ENCODE data around the gene SUGP1.
"Not testable (repeated sequence)": the region's sequence is repeated elsewhere in the genome, so short reads cannot be mapped to it uniquely, and the experiment has no call there.

Gene SUGP1

DNA sequence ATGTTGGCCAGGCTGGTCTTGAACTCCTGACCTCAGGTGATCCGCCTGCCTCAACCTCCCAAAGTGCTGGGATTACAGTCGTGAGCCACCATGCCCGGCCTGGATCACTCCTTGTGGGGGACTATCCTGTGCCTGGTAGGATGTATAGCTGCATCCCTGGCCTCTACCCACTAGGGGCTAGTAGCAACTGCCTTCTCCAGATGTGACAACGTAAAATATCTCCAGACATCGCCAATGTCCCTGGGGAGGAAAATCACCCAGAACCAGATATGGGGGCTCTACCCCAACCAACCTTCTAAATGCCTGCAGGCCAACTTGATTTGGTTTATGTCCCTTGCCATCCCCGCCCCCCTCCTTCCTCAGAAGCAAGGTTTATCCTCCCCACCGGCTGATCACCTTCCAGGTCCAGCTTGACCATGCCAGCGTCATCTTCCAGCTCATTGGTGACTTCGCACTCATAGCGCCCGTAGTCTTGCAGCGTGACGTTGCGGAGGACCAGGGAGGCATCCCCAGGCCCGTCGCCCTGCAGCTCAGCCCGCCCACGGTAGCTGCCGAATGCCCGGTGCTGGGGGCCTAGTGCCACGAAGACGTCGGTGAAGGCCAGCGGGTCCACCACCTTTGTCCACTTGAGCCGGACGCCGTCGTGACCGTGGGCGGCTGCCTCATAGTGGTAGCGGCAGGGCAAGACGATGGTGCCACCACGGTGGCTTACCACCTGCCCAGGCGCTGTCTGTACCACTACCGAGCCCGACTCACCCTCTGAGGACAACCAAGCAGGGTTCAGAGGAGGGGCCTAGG is 59.7 kb downstream of the SUGP1 start:
- no peak for DNase-seq

DNA sequence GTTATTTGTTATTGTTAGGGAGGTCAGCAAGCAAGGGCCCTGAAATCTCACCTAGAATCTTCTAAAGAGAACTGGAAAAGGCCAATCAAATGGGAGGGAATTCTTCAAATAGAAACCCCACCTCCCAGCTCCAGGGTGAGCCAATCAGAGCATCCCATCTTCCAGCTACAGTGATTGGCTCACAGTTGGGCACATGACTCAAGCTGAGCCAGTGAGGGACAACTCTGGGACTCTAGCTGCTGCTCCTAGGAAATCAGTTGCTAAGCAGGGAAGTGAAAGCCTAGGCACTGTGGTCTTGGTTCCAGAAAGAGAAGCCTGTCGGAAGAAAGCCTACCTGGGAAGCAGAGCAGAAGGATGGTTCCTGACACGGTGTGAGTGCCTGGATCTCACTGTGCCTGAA is 60.6 kb downstream of the SUGP1 start:
- DNase-seq = no peak

DNA sequence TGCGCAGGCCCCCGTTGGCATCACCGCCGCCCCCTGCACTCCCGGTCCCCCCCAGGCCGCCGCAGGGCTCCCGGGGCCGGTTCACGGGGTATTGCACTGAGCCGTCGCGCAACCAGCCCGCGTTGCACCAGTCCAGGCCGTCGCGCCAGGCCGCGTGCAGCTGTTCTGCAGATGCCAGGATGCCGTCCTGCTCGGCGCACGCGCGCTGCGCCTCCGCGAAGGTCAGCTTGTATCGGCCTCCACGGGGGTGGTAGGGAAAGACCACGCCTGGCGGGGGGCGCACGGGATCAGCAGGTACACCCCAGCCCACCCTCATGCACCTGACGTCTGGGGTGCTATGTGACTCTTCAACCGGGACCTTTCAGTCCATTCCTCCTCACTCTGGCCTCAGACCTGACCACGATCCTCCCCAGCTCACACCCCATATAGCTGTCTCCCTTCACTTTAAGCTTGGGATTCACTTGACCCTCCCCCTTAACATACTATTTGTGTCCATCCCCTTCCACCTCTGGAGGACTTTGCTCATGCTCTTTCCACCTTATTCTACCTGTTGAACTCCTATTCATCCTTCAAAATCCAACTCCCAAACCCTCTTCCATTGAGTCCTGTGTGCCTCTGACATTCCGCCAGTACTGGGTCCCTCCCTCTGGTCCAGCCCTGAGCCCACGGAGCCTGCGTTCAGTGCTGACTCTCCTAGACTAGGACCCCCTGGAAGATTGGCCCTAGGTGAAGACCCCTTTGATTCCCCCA is 61.5 kb downstream of the SUGP1 start:
- no peak for DNase-seq

DNA sequence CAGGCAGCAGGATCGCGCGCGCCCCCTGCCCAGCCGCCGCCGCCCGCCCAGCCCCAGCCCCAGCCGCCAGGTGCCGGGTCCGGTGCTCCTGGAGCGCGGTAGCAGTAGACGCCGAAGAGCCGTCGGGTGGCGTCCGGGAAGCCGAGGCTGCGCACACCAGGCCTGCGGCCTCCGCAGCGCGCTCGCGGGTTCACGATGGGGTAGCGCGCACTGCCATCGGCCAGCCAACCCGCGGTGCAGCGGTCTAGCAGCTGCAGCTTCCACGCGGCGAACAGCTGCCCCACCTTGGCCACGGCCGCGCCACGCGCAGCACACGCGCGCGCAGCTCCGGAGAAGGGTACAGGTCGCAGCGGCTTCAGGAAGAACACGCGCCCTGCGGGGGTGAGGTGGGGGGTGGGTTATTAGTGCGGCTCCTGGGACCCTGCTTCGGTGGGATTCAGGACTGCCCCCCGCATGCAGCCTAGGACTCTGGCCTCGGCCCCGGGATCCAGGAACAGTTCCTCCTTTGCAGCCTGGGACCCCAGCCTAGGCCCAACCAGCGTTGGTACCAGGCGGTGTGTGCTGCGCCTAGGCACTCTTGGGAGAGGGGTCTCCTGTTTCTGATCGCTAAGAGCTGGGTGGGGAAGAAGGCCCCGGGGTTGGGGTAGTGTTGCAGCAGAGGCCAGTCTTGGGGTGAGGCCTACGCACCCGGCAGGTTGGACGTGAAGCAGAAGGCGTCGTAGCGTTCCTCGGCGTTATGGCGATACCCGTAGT is 62.3 kb downstream of the SUGP1 start:
- no peak for DNase-seq

DNA sequence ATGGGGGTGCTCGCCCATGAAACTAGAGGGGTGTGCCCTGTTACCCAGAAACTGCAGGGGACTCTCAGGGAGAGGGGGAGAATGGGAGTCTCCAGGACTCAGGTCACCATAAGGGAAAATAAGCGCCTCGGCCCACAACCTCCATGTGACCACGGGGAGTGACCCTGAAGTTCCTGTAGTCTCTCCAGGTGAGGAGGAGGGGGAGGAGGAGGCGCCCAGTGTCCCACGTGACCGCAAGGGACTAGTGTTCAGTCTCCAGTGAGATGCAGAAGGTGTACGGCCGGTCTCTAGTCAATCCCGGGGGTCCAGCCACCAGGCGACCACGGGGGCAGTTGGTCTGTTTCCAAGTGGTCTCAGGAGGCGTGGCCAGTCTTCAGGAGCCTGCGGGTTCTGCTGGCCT is 63.2 kb downstream of the SUGP1 start:
- no peak for DNase-seq

DNA sequence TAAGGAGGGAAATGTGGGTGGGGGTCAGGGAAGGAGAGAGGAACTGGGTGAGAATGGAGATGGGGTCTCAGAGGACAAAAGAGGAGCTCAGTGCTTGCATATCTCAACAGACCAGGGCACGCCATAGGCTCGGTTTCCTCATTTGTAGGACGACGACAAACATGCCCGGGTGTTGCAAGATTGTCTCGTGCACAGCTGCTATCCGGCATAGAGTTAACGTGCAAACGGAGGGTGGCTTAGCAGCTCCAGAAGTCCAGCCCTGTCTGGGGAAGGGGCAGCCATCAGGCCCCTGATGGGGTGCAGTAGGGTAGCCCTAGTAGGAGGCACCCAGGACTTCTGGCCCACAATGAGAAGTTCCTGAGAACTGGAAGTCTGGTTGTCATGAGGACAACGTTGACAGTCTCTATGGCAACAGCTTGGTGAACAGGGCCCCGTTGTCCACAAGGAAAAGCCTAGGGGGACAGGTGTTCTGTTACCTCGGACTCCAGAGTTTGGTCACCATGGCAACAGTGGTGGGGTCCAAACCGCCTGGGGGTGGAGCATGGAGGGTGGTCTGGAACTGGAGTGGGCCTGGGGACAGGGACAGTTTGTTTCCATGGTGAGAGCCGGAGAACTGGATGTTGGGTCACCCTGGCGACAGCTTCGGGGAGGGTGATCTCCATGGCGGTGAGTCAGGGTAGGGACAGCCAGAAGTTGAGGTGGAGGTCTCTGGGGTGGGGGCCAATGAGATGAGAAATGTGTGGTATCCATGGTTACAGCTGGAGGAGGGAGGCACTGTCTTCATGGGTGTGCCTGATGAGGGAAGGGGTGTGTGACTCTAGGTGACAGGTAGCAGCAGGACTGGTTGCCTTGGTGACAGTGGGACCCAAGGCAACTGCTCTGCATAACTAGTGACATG is 64.0 kb downstream of the SUGP1 start:
- DNase-seq = no peak

DNA sequence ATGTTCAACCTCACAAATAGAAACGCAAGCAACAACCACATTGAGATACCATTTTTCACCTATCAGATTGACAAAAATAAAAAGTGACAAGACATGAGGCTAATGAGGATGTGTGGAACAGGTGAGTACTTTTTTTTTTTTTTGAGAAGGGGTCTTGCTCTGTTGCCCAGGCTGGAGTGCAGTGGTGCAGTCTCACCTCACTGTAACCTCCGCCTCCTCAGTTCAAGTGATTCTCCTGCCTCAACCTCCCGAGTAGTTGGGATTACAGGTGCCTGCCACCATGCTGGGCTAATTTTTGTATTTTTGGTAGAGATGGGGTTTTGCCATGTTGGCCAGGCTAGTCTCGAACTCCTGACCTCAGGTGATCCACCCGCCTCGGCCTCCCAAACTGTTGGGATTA is 66.9 kb downstream of the SUGP1 start:
- DNase-seq = not testable (repeated sequence)

DNA sequence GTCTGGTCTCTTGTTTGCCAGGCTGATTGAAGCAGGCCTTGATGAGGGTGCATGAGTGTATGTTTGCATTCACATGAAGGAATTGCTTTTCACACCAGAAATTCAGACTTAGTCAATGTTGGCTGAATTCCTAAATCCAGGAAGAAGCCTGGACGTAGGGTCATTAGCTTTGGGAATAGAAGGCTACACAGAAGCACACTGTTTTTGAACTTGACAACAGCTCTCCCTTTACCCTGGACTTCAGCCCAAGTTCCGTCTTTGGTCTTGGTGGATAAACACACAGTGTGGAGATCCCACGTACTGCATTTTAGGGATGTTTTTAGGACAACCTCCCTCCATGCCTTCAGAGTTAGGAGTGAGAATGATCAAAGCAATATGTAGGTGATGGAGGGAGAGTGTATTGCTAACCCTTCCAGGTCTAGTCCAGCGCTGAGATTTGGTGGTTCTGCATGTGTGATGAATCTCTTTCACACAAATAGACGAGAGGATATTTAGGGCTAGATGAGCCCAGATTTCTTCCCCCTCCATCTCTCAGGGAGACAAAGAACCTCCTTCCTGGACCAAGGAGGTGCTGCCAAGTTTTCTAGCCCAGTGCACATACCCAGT is 70.0 kb downstream of the SUGP1 start:
- no peak for DNase-seq

DNA sequence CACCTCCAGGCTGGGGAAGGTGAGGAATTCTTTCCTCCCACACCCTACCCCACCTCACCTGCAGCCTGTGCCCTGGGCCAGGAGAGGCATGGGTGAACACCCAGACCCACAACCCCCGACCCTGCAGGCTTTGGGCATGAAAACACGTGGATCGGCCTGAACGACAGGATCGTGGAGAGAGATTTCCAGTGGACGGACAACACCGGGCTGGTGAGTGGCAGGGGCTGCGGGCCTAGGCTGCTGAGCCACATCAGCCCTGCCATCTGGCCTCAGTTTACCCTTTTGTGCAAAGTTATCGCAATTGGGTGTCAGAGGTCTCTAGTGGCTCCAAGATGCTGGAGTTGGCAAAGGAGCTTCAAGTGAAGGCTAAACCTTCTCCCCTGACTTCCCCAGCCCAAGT is 79.8 kb downstream of the SUGP1 start:
- DNase-seq = no peak

DNA sequence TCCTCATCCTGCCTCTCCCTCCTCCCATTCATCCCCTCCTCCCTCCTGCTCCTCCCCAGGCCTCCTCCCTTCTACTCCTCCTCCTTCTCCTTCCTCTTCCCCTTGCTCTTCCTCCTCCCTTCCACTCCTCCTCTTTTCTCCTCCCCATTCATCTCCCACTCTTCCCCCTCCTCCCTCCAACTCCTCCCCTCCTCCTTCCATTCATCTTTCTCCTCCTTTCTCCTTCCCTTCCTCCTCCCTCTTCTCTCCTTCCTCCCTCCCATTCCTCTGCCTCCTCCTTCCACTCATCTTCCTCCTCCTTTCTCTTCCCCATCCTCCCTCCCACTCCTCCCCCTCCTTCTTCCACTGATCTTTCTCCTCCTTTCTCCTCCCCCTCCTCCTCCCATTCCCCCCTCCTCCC is 80.6 kb downstream of the SUGP1 start:
- DNase-seq = no peak

DNA sequence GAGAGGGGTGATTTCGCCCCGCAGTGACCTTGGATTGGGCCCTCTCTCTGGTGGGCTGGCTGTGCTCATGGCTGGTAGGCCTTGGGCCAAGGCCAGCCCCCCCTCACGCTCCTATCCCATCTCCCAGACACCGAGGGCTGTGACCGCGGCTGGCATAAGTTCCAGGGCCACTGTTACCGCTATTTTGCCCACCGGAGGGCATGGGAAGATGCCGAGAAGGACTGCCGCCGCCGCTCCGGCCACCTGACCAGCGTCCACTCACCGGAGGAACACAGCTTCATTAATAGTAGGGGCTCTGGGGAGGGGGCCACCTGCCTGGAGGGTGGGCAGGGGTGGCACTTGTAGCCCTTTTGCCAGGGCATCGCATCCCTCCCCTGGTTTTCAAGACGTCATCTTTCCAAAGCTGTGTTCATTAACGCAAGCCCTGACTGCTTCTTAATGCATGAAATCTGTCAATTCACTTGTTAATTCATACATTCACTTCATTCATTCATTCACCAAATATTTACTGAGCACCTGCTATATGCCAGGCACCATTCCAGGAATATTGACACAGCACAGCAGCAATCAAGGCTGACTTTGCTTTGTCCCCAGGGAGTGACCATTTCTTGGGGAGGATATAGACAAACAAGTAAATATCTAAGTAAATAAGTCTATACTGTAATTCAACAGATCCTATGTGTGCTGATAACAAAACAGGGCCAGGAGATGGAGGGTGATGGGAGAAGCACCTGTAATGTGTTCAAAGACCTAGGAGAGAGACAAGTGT is 82.0 kb downstream of the SUGP1 start:
- no peak for DNase-seq

DNA sequence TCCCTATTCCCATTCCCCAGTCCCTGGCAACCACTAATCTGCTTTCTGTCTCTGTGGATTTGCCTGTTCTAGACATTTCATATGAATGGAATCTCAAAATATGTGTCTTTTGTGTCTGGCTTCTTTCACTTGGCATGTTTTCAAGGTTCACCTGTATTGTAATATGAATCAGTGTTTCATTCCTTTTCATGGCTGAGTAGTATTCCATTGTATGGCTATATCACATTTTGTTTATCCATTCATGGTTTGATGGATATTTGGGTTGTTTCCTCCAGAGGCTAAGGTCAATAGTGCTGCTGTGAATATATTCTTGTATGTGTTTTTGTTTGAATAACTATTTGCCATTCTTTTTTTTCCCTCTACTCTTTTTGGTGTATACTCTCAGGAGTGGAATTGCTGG is 84.1 kb downstream of the SUGP1 start:
- no peak for DNase-seq

DNA sequence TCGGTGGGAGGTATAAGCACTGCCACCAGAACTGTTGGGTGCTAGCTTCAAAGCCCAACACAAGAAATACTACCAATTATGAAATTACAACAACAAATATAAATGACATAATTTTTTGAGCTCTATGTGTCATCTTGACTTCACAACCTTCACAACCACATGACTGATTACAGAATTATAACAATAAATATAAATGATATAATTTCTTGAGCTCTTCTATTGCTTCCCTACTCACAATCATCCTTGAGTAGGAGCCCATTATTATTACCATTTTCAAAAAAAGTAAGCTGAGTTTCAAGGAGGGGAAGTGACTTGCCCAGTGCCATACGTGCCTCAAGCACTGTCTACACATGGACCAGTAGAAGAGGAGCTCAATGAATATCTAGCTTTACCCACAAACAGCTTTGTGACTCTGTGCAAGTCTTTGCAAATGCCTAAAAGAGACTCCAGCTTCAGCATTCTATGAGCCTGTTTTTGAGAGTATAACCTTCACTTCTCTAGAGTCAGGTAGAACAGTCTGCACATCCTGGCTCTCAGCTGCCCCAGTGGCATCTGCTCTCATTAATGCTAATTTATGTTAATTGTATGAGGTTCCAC is 86.0 kb downstream of the SUGP1 start:
- DNase-seq = no peak

DNA sequence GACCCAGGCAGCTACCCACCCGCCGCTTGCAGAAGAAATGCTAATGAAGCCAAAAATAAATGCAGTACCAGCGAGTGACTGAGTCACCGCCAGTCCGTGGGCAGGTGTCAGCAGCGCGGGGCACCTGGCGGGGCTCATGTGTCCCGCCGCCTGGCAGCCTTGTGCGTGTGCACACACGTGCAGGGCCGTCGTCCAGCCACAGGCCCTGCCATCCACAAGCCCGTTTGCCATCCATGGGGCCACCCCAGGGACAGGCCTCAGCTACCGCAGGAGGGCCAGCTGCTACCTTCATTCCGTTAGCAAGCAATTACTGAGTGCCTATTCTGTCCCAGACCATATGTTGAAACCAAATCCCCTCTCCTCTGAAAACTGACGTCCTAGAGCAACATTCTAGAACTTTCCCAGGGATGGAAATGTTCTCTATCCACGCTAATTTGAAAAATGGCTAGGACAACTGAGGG is 88.0 kb downstream of the SUGP1 start:
- DNase-seq = no peak

DNA sequence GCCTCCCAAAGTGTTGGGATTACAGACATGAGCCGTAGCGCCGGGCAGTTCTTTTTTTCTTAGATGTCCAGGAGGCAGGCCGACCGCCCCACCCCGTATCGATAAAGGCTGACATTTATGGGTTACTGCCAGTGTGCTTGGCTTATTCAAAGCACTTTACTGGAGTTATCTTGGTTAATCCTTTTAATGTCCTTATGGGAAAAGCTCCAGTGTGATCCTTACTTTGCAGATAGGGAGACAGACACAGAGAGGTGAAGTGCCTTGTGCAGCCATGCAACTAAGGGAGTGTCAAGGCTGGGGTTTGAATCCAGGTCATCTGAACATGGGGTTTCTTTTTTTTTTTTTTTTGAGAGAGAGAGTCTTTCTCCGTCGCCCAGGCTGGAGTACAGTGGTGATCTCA is 89.3 kb downstream of the SUGP1 start:
- no peak for DNase-seq

DNA sequence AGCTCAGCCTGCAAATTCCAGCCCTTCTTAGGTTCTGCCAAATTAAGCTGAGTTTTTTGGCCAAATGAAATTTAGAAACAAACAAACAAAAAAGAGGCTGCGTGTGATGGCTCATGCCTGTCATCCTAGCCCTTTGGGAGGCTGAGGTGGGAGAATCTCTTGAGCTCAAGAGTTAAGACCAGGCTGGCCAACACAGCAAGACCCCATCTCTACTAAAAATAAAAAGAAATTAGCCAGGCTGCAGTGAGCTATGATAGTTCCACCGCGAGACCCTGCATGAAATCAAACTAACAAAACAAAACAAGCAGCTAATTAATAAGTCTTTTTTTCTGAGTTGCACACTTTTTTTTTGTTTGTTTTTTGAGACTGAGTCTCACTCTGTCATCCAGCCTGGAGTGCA is 90.6 kb downstream of the SUGP1 start:
- DNase-seq = no peak

DNA sequence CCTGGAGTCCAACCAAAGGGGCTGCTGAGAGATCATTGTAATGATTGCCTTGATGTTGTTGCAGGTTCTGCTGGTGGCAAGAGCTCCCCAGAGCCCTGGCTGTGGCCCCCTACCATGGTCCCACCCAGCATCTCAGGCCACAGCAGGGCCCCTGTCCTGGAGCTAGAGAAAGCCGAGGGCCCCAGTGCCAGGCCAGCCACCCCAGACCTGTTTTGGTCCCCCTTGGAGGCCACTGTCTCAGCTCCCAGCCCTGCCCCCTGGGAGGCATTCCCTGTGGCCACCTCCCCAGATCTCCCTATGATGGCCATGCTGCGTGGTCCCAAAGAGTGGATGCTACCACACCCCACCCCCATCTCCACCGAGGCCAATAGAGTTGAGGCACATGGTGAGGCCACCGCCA is 93.1 kb downstream of the SUGP1 start:
- DNase-seq = no peak

DNA sequence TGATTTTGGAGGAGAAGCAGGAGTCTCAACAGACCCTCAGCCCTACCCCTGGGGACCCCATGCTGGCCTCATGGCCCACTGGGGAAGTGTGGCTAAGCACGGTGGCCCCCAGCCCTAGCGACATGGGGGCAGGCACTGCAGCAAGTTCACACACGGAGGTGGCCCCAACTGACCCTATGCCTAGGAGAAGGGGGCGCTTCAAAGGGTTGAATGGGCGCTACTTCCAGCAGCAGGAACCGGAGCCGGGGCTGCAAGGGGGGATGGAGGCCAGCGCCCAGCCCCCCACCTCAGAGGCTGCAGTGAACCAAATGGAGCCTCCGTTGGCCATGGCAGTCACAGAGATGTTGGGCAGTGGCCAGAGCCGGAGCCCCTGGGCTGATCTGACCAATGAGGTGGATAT is 93.6 kb downstream of the SUGP1 start:
- no peak for DNase-seq

DNA sequence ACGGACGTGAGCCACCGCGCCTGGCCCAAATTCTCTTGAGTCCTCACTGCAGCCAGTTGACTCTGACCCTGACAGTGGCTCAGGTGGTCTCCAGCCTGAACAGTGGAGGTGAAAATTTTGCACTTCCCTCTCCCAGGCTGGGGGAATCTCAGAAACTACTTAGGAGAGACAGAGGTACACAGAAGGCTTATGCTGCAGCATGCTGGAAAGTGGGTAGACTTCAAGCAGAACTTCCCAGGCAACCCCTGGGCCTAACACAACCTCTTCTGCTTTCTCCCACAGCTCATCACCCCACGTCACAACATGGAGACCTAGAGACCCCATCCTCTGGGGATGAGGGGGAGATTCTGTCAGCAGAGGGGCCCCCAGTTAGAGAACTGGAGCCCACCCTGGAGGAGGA is 94.1 kb downstream of the SUGP1 start:
- DNase-seq = no peak

Data from stimulated activated CD4-positive, alpha-beta T cell treated with anti-CD3 and anti-CD28 coated beads, Interleukin-1b, Interleukin-23, amount 100 ng/mL, for 48 hours (primary cell).